Osteocyte (in vitro differentiated cells): Measurements from ENCODE around the gene KIF20B. TPM values are rescaled to one million over a fixed set of nuclear protein-coding genes. Genes with fewer than 3 reads are reported as not detected.

Source experiments
- DNase-seq: peaks from one replicate; pipeline ENCODE4 v3.0.0; 2021; ENCODE audit warnings: mixed read lengths; ENCODE audit not compliant: unreplicated experiment; ENCODE audit errors: extremely low spot score
- H3K27ac Mint-ChIP-seq: one replicate; pipeline ENCODE4 v1.8.0; 2021; ENCODE audit warnings: mild to moderate bottlenecking, mixed read lengths; ENCODE audit not compliant: unreplicated experiment
- H3K27me3 Mint-ChIP-seq: one replicate; pipeline ENCODE4 v1.8.0; 2021; ENCODE audit warnings: mixed read lengths; ENCODE audit not compliant: unreplicated experiment
- H3K36me3 Mint-ChIP-seq: one replicate; pipeline ENCODE4 v1.8.0; 2021; ENCODE audit warnings: mixed read lengths; ENCODE audit not compliant: unreplicated experiment
- H3K4me1 Mint-ChIP-seq: one replicate; pipeline ENCODE4 v1.8.0; 2021; ENCODE audit warnings: mixed read lengths; ENCODE audit not compliant: unreplicated experiment
- H3K4me3 Mint-ChIP-seq: one replicate; pipeline ENCODE4 v1.8.0; 2021; ENCODE audit warnings: mild to moderate bottlenecking, moderate library complexity, mixed read lengths; ENCODE audit not compliant: unreplicated experiment
- H3K9me3 Mint-ChIP-seq: one replicate; pipeline ENCODE4 v1.8.0; 2021; ENCODE audit warnings: mixed read lengths; ENCODE audit not compliant: unreplicated experiment
- total RNA-seq: library from RNA; stranded (reverse); gene quantifications from 2 replicates; pipeline ENCODE4 v1.2.1, GENCODE V29; 2021
- TF ChIP-seq, protein P1 (sequence below): fragments of 200-600 bp; sonication (generic); IDR thresholded peaks from 2 replicates; pipeline ENCODE4 v1.5.0; 2021; ENCODE audit warnings: antibody characterized with exemption, mild to moderate bottlenecking, moderate library complexity

The KIF20B gene
- total RNA-seq, 1 donor from 2014 or later = 9.9 TPM

DNA sequence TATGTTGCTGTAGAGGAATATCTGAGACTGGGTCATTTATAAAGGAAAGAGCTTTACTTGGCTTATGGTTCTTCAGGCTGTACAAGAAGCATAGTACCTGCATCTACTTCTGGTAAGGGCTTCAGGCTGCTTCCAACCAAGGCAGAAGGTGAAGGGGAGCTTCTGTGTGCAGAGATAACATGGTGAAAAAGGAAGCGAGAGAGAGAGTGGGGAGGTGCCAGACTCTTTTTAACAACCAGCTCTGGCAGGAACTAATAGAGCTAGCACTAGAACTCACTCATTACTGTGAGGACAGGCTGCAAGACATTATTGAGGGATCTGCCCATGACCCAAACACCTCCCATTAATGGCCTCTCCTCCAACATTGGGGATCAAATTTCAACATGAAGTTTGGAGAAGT lies 94.5 kb downstream of the KIF20B start:
- Mint-ChIP-seq H3K4me1 (no peaks in the 10 kb centered on the region), H3K36me3 (no peaks in the 10 kb centered on the region), H3K9me3 (no peaks in the 10 kb centered on the region), H3K27me3 (peaks cover 12% of the 10 kb centered on the region), H3K4me3 (no peak overlapping the region), H3K27ac (no peak overlapping the region)
- TF ChIP-seq, protein P1, sequence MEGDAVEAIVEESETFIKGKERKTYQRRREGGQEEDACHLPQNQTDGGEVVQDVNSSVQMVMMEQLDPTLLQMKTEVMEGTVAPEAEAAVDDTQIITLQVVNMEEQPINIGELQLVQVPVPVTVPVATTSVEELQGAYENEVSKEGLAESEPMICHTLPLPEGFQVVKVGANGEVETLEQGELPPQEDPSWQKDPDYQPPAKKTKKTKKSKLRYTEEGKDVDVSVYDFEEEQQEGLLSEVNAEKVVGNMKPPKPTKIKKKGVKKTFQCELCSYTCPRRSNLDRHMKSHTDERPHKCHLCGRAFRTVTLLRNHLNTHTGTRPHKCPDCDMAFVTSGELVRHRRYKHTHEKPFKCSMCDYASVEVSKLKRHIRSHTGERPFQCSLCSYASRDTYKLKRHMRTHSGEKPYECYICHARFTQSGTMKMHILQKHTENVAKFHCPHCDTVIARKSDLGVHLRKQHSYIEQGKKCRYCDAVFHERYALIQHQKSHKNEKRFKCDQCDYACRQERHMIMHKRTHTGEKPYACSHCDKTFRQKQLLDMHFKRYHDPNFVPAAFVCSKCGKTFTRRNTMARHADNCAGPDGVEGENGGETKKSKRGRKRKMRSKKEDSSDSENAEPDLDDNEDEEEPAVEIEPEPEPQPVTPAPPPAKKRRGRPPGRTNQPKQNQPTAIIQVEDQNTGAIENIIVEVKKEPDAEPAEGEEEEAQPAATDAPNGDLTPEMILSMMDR = no peak
- DNase-seq = no peak

DNA sequence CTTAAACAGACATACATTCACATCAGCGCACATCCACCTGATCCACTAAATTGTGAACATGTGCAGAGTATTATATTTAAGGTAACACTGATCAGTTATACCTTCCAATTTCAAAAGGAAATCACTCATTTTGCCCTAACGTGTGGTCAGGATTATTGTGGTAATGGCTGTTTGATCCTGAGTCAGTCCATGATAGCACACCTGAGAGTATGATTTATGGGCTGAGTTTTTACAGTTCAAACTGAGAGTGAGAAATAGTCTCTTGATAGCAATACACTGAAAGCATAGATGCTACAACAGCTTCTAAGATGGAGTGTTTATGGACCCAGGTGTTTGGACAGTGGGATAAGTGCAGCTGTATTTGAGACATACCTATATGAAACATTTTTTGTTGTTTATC lies 96.7 kb downstream of the KIF20B start:
- peaks cover 27% of the 10 kb centered on the region for H3K27me3 Mint-ChIP-seq
- H3K4me1 Mint-ChIP-seq = no peaks in the 10 kb centered on the region
- H3K36me3 Mint-ChIP-seq = no peaks in the 10 kb centered on the region
- no peak overlapping the region for H3K4me3 Mint-ChIP-seq
- TF ChIP-seq, protein P1 = no peak
- H3K9me3 Mint-ChIP-seq = no peaks in the 10 kb centered on the region
- no peak overlapping the region for H3K27ac Mint-ChIP-seq
- no peak for DNase-seq

DNA sequence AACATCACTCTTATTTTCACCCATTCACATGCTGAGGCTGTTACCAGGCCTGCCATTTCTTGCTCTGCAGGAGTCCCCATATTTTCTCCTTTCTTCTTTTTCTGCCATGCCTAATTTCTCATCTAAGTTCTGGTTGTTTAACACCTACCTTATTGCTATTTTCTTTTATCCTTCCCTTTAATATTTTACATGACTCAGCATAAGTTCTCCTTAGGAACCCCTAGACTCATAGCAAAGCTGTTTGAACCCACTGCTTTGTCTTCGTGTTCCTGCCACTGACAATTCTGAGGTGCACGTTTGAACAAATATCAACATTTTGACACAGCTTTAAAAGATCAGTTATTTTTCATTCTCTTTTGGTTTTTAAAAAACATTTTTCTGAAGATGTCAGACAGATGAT lies 98.2 kb downstream of the KIF20B start:
- TF ChIP-seq, protein P1 = no peak

DNA sequence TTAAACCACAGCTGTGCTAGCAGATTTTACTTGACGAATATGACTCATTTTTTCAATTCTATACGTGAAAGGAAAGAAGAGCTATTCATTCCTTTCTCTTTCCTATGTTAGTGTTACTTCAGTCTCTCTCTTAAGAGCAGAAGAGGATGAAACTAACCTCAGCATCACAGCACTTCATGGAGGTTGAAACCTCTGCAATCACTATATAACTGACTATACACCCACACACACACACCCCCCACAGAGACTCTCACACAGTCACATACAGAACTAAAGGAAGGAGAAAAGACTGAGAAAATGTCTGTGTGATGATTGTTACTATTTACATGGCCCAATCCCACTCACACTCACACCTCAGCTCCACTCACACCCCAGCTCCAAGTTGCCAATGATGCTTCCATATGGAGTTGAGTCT lies 104.2 kb downstream of the KIF20B start:
- H3K4me1 Mint-ChIP-seq = no peaks in the 10 kb centered on the region

More for the DNA sequence above, 98.2 kb downstream of the KIF20B start:
- no peak overlapping the region for H3K4me3 Mint-ChIP-seq
- no peaks in the 10 kb centered on the region for H3K4me1 Mint-ChIP-seq
- no peak overlapping the region for H3K27ac Mint-ChIP-seq
- peaks cover 40% of the 10 kb centered on the region for H3K27me3 Mint-ChIP-seq
- no peaks in the 10 kb centered on the region for H3K9me3 Mint-ChIP-seq
- no peak for DNase-seq
- H3K36me3 Mint-ChIP-seq = no peaks in the 10 kb centered on the region

DNA sequence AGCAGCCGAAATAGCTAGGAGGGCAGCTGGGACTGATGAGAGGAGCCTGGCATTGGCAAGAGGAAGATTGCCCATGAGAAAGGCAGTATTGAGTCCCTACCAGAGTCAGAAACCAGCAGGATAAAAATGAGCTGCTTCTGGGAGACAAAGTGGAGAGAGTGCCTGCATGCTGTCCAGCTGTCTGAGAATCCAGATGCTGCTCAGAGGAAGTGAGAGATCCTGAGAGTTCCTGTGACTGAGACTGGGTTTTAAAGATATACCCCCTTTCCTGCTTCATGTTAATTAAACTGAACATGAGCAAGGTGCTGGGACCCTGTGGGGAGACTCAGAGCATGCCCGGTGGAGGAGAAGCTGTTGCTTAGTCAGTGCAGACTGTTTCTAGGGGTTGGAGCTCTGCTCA lies 107.5 kb downstream of the KIF20B start:
- no peak overlapping the region for H3K4me3 Mint-ChIP-seq
- H3K27ac Mint-ChIP-seq = no peak overlapping the region
- H3K9me3 Mint-ChIP-seq = no peaks in the 10 kb centered on the region
- DNase-seq = no peak
- no peaks in the 10 kb centered on the region for H3K36me3 Mint-ChIP-seq
- TF ChIP-seq, protein P1 = no peak
- peaks cover 81% of the 10 kb centered on the region for H3K27me3 Mint-ChIP-seq
- no peaks in the 10 kb centered on the region for H3K4me1 Mint-ChIP-seq

More for the DNA sequence above, 104.2 kb downstream of the KIF20B start:
- no peak for DNase-seq
- H3K27ac Mint-ChIP-seq = no peak overlapping the region
- TF ChIP-seq, protein P1 = no peak
- H3K4me3 Mint-ChIP-seq = no peak overlapping the region
- H3K36me3 Mint-ChIP-seq = no peaks in the 10 kb centered on the region
- peaks cover 80% of the 10 kb centered on the region for H3K27me3 Mint-ChIP-seq
- H3K9me3 Mint-ChIP-seq = no peaks in the 10 kb centered on the region
